ENCODE results near the gene PSMG4. TPM values are rescaled to one million over a fixed set of nuclear protein-coding genes. Genes with fewer than 3 reads are reported as not detected.

Gene PSMG4
- total RNA-seq, 4 donors from 2014 or later: 10.1 to 22.7 (median 16.7) TPM

GRCh38 chr6:3252369-3252768, 6.4 kb upstream of the PSMG4 start:
- in situ Hi-C loops (cut with MboI; ENCODE audit: low pct_ligation_motif_present in 1 of 4, low pct_unique_long_range_greater_than_20kb in 1 of 4, low sequenced_read_pairs in 3 of 4) (loop anchor here in 3 of 4 donors (5.0 to 10.0 kb wide), 3 partner anchors 125 to 130 kb away; no protein-coding TSS in a partner anchor), intact Hi-C loops (cut with DNase I; ENCODE audit: low total_unique reads) (loop anchor here (5.0 kb wide), 2 partner anchors 90 to 125 kb away; no protein-coding TSS in a partner anchor)
- WGBS, 2 donors (ENCODE audit: low coverage in 1 of 2): 89 to 93% methylated on average over 2 to 10 of the region's 10 CpGs
- H3K9me3 ChIP-seq: no peaks in the 10 kb centered on the region
- no peak overlapping the region for H3K4me3 ChIP-seq
- H3K27ac ChIP-seq: no peak overlapping the region
- H3K4me1 ChIP-seq: peaks cover 0 to 20% (median 8%) of the 10 kb centered on the region in 4 donors
- no peak for DNase-seq
- H3K27me3 ChIP-seq: no peaks in the 10 kb centered on the region
- no peaks in the 10 kb centered on the region for H3K36me3 ChIP-seq
- TF ChIP-seq POLR2AphosphoS5 (IDR thresholded peaks at IDR 0.05) (no peak), CTCF (IDR thresholded peaks at IDR 0.05) (no peak), POLR2A (IDR thresholded peaks at IDR 0.05) (no peak), EP300 (IDR thresholded peaks at IDR 0.05; ENCODE audit: low read depth) (no peak)

- intact Hi-C loops (cut with DNase I; ENCODE audit: low total_unique reads) (loop anchor here (5.0 kb wide), 2 partner anchors 91 to 126 kb away; no protein-coding TSS in a partner anchor), in situ Hi-C loops (cut with MboI; ENCODE audit: low pct_ligation_motif_present in 1 of 4, low pct_unique_long_range_greater_than_20kb in 1 of 4, low sequenced_read_pairs in 3 of 4) (loop anchor here in 3 of 4 donors (5.0 to 10.0 kb wide), 3 partner anchors 126 to 131 kb away; no protein-coding TSS in a partner anchor)
- no peak for DNase-seq
- Histone ChIP-seq H3K36me3 (no peaks in the 10 kb centered on the region), H3K4me3 (no peak overlapping the region), H3K27me3 (no peaks in the 10 kb centered on the region), H3K9me3 (no peaks in the 10 kb centered on the region), H3K4me1 (peaks cover 0 to 13% (median 6%) of the 10 kb centered on the region in 4 donors), H3K27ac (no peak overlapping the region)
- TF ChIP-seq CTCF (IDR thresholded peaks at IDR 0.05) (no peak), POLR2A (IDR thresholded peaks at IDR 0.05) (no peak), POLR2AphosphoS5 (IDR thresholded peaks at IDR 0.05) (no peak), EP300 (IDR thresholded peaks at IDR 0.05; ENCODE audit: low read depth) (no peak)
- 94% methylated on average over 22 of the region's 22 CpGs; no CpG with 5 or more reads in 1 of the 2 donors for WGBS, 2 donors (ENCODE audit: low coverage in 1 of 2)
Observed at GRCh38 chr6:3252861-3253596, 5.7 kb upstream of the PSMG4 start.

- no peak for DNase-seq
- in situ Hi-C loops (cut with MboI; ENCODE audit: low pct_ligation_motif_present in 1 of 4, low pct_unique_long_range_greater_than_20kb in 1 of 4, low sequenced_read_pairs in 3 of 4): loop anchor here in 3 of 4 donors (5.0 to 10.0 kb wide), 3 partner anchors 126 to 131 kb away; no protein-coding TSS in a partner anchor
- intact Hi-C loops (cut with DNase I; ENCODE audit: low total_unique reads): loop anchor here (5.0 kb wide), 2 partner anchors 91 to 126 kb away; no protein-coding TSS in a partner anchor
- Histone ChIP-seq H3K27ac (no peak overlapping the region), H3K36me3 (no peaks in the 10 kb centered on the region), H3K4me3 (no peak overlapping the region), H3K4me1 (peaks cover 3 to 14% (median 6%) of the 10 kb centered on the region in 4 donors), H3K9me3 (no peaks in the 10 kb centered on the region), H3K27me3 (no peaks in the 10 kb centered on the region)
- TF ChIP-seq CTCF (IDR thresholded peaks at IDR 0.05): no peak
- no peak for TF ChIP-seq POLR2A (IDR thresholded peaks at IDR 0.05)
- no peak for TF ChIP-seq EP300 (IDR thresholded peaks at IDR 0.05; ENCODE audit: low read depth)
- WGBS, 2 donors (ENCODE audit: low coverage in 1 of 2): 98% methylated on average over 40 of the region's 40 CpGs; no CpG with 5 or more reads in 1 of the 2 donors
Observed at GRCh38 chr6:3253597-3253961, 5.2 kb upstream of the PSMG4 start.

- H3K27me3 ChIP-seq: no peaks in the 10 kb centered on the region
- TF ChIP-seq EP300 (IDR thresholded peaks at IDR 0.05; ENCODE audit: low read depth): no peak
- intact Hi-C loops (cut with DNase I; ENCODE audit: low total_unique reads): no loop called here
- H3K27ac ChIP-seq: peak overlapping the region; percentile 82 to 87 (median 86)
- 47 to 56% methylated on average over 11 to 12 of the region's 12 CpGs for WGBS, 2 donors (ENCODE audit: low coverage in 1 of 2)
- H3K4me1 ChIP-seq: peaks cover 15 to 26% (median 21%) of the 10 kb centered on the region in 4 donors
- in situ Hi-C loops (cut with MboI; ENCODE audit: low pct_ligation_motif_present in 1 of 4, low pct_unique_long_range_greater_than_20kb in 1 of 4, low sequenced_read_pairs in 3 of 4): loop anchor here in 1 of 4 donors (10.0 kb wide), 1 partner anchor 133 kb away; no protein-coding TSS in a partner anchor
- H3K36me3 ChIP-seq: no peaks in the 10 kb centered on the region
- peak overlapping the region; percentile 33 to 90 (median 80) for H3K4me3 ChIP-seq
- no peak for DNase-seq
- H3K9me3 ChIP-seq: no peaks in the 10 kb centered on the region
Observed at GRCh38 chr6:3258201-3258600, 546 bp upstream of the PSMG4 start.

All from transverse colon (tissue), 4 donors.